Liver (tissue), 10 donors: ENCODE results near the gene MYL4. TPM values are rescaled to one million over a fixed set of nuclear protein-coding genes. Genes with fewer than 3 reads are reported as not detected.

Experiments used
- DNase-seq: peaks from one replicate; pipeline ENCODE4 v3.0.0-alpha.2; 2017; ENCODE audit warnings: low spot score
- H3K27ac ChIP-seq, 2 donors: one replicate each; pipeline ENCODE4 v1.7.0; 2013; ENCODE audit warnings: inconsistent platforms in 2 of 2, low read length in 2 of 2, control low read depth in 1 of 2, low read depth in 1 of 2, mild to moderate bottlenecking in 1 of 2
- H3K27me3 ChIP-seq, 4 donors: one replicate each; pipeline versions ENCODE4 v1.6.1 to v1.7.0; 2013; ENCODE audit warnings: low read length in 3 of 4, inconsistent platforms in 1 of 4, mild to moderate bottlenecking in 1 of 4, moderate library complexity in 1 of 4; ENCODE audit not compliant: control insufficient read depth in 4 of 4, insufficient read depth in 4 of 4
- H3K36me3 ChIP-seq, 4 donors: one replicate each; pipeline versions ENCODE4 v1.6.1 to v1.7.0; 2013; ENCODE audit warnings: low read length in 3 of 4, mild to moderate bottlenecking in 3 of 4, low read depth in 1 of 4, moderate library complexity in 1 of 4; ENCODE audit not compliant: control insufficient read depth in 4 of 4, insufficient read depth in 3 of 4
- H3K4me1 ChIP-seq, 4 donors: one replicate each; pipeline versions ENCODE4 v1.6.1 to v1.7.0; 2013; ENCODE audit warnings: low read length in 3 of 4, mild to moderate bottlenecking in 3 of 4, moderate library complexity in 1 of 4; ENCODE audit not compliant: control insufficient read depth in 4 of 4, insufficient read depth in 4 of 4
- H3K4me3 ChIP-seq, 3 donors: one replicate each; pipeline versions ENCODE4 v1.6.1 to v1.7.0; 2013; ENCODE audit warnings: low read length in 3 of 3, control low read depth in 1 of 3, low read depth in 1 of 3, mild to moderate bottlenecking in 1 of 3
- H3K9ac ChIP-seq, 2 donors: one replicate each; pipeline ENCODE4 v1.7.0; 2013; ENCODE audit warnings: low read length in 2 of 2, mild to moderate bottlenecking in 2 of 2, moderate library complexity in 2 of 2, control low read depth in 1 of 2, low read depth in 1 of 2
- H3K9me3 ChIP-seq, 4 donors: one replicate each; pipeline versions ENCODE4 v1.6.1 to v1.7.0; 2013; ENCODE audit warnings: low read length in 3 of 4; ENCODE audit not compliant: control insufficient read depth in 4 of 4
- WGBS: extraction: QIAGEN DNeasy Blood & Tissue Kit; methylation state at CpG from one replicate; pipeline ENCODE4 v1.1.7; 2013; 5-methylcytosine and 5-hydroxymethylcytosine counted together
- polyA plus RNA-seq, 2 donors: library from polyadenylated mRNA; stranded (reverse) in 1 of 2; unstranded in 1 of 2; fragments of 200-250 nt in 1 of 2; fragments of >200 nt in 1 of 2; fragmentation: Nextera tagmentation in 1 of 2; extraction: Ambion mirVana in 1 of 2; gene quantifications; one replicate each; pipeline versions ENCODE4 v1.2.1 to v1.2.3, GENCODE V29; 2013 to 2015
- small RNA-seq: library from RNA; depleted of rRNA; stranded (forward); fragments of <200 nt; gene quantifications from one replicate; pipeline ENCODE3, GENCODE V24; 2014
- total RNA-seq, 2 donors: library from RNA; depleted of rRNA; stranded (reverse); fragments of >200 nt; gene quantifications; one replicate each; pipeline ENCODE4 v1.2.3, GENCODE V29; 2014
- TF ChIP-seq, protein P1 (sequence below): IDR thresholded peaks from 2 replicates; pipeline ENCODE4 v1.6.1; 2016; ENCODE audit warnings: antibody characterized with exemption, mild to moderate bottlenecking
- donor health status: healthy.
- donor health status: healthy.
- donor health status: healthy.
- donor health status: healthy.
- donor health status: healthy.

The MYL4 gene
- total and polyA plus RNA-seq, 4 donors, result 0.19 to 215 (median 0.22) TPM; not detected in 1

DNA sequence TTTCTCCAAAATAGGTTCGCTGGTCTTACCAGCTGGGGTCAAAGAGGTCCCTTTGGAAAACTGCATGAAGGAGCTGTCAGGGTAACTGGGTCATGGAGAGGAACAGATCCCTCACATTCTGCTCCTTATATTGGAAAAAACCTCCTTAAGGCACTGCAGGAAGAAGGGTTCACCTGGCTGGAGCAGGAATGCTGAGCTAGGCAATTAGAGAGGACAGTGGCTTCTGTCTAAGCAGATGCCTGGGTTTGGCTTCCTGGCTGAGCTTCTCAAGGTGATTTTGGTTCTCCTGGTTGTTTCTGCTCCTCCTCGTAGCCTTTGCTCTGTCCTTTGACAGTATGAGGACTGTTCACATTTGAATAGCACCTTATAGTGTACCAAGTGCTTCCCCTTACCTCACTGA is 64.1 kb downstream of the MYL4 start:
- TF ChIP-seq, protein P1, sequence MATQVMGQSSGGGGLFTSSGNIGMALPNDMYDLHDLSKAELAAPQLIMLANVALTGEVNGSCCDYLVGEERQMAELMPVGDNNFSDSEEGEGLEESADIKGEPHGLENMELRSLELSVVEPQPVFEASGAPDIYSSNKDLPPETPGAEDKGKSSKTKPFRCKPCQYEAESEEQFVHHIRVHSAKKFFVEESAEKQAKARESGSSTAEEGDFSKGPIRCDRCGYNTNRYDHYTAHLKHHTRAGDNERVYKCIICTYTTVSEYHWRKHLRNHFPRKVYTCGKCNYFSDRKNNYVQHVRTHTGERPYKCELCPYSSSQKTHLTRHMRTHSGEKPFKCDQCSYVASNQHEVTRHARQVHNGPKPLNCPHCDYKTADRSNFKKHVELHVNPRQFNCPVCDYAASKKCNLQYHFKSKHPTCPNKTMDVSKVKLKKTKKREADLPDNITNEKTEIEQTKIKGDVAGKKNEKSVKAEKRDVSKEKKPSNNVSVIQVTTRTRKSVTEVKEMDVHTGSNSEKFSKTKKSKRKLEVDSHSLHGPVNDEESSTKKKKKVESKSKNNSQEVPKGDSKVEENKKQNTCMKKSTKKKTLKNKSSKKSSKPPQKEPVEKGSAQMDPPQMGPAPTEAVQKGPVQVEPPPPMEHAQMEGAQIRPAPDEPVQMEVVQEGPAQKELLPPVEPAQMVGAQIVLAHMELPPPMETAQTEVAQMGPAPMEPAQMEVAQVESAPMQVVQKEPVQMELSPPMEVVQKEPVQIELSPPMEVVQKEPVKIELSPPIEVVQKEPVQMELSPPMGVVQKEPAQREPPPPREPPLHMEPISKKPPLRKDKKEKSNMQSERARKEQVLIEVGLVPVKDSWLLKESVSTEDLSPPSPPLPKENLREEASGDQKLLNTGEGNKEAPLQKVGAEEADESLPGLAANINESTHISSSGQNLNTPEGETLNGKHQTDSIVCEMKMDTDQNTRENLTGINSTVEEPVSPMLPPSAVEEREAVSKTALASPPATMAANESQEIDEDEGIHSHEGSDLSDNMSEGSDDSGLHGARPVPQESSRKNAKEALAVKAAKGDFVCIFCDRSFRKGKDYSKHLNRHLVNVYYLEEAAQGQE, result no peak
- Histone ChIP-seq H3K9me3 (no peaks in the 10 kb centered on the region), H3K36me3 (no peaks in the 10 kb centered on the region), H3K9ac (no peak overlapping the region), H3K4me3 (no peak overlapping the region), H3K27me3 (no peaks in the 10 kb centered on the region), H3K27ac (no peak overlapping the region), H3K4me1 (peaks cover 10 to 26% (median 16%) of the 10 kb centered on the region in 4 donors)
- DNase-seq, result no peak
- 85% methylated on average over 2 of the region's 2 CpGs for WGBS

Small RNA genes within 50 kb of the gene (small RNA-seq; reads per million reads assigned to genes)
- gene RNU7-186P, result not detected

Other genes starting within 250 kb of the MYL4 start
- not detected for gene RPRML, start 230.1 kb upstream of the MYL4 start, total RNA-seq
- gene RPRML, start 230.1 kb upstream of the MYL4 start, polyA plus RNA-seq, result under 1 TPM in 1 of 2 donors, not detected in 1; 0.06 TPM
- gene CDC27, start 20.1 kb upstream of the MYL4 start, total RNA-seq, result 100 to 1,000 TPM in 1 of 2 donors, 10 to 100 TPM in 1; 30.6 to 148 TPM
- gene CDC27, start 20.1 kb upstream of the MYL4 start, polyA plus RNA-seq, result 10 to 100 TPM; 16.8 to 23.6 TPM
- gene ITGB3, start 44.5 kb downstream of the MYL4 start, total RNA-seq, result 10 to 100 TPM in 1 of 2 donors, 1 to 10 TPM in 1; 4.8 to 33.4 TPM
- gene ITGB3, start 44.5 kb downstream of the MYL4 start, polyA plus RNA-seq, result 1 to 10 TPM in 1 of 2 donors, under 1 TPM in 1; 0.47 to 2.8 TPM
- 1 to 10 TPM; 2.0 to 2.6 TPM for gene EFCAB13, start 114.6 kb downstream of the MYL4 start, total RNA-seq
- 1 to 10 TPM in 1 of 2 donors, under 1 TPM in 1; 0.80 to 2.9 TPM for gene EFCAB13, start 114.6 kb downstream of the MYL4 start, polyA plus RNA-seq